ENCODE data around the gene OTUB1. TPM values are rescaled to one million over a fixed set of nuclear protein-coding genes. Genes with fewer than 3 reads are reported as not detected.

Gene OTUB1
- total and polyA plus RNA-seq, 9 of the 15 experiments (the other 6 are each of a cell fraction or from before 2014, with no cell fraction given), result 29.5 to 134 (median 66.1) TPM

- TF ChIP-seq, protein P1, sequence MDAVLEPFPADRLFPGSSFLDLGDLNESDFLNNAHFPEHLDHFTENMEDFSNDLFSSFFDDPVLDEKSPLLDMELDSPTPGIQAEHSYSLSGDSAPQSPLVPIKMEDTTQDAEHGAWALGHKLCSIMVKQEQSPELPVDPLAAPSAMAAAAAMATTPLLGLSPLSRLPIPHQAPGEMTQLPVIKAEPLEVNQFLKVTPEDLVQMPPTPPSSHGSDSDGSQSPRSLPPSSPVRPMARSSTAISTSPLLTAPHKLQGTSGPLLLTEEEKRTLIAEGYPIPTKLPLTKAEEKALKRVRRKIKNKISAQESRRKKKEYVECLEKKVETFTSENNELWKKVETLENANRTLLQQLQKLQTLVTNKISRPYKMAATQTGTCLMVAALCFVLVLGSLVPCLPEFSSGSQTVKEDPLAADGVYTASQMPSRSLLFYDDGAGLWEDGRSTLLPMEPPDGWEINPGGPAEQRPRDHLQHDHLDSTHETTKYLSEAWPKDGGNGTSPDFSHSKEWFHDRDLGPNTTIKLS (IDR thresholded peaks at IDR 0.05; ENCODE audit: borderline replicate concordance, low read depth), result 0 out of 2 replicates have a peak, but pooled peaks have one; percentile 9
- TF ChIP-seq TBL1XR1 (IDR thresholded peaks at IDR 0.05; ENCODE audit: low read length in 2 of 2), result peak; percentile 47 to 50; a peak in 3 of 4 replicates
- peak; percentile 57 for TF ChIP-seq POLR2A (conservative IDR thresholded peaks at IDR 0.05)
- 0 out of 2 replicates have a peak, but pooled peaks have one; percentile 29 for TF ChIP-seq SOX6 (IDR thresholded peaks at IDR 0.05)
- peak; percentile 93 for TF ChIP-seq SAP30 (IDR thresholded peaks at IDR 0.05; ENCODE audit: borderline replicate concordance, insufficient read depth, low read depth, low read length, poor library complexity, severe bottlenecking)
- no peak for TF ChIP-seq ZNF445 (CRISPR knock-in tag; IDR thresholded peaks at IDR 0.05; ENCODE audit: low read depth)
- TF ChIP-seq RFX5 (IDR thresholded peaks at IDR 0.05; ENCODE audit: low read depth, low read length), result no peak
- peak in 1 of 2 experiments; percentile 58; a peak in 1 of 4 replicates for TF ChIP-seq KDM4B (IDR thresholded peaks at IDR 0.05; ENCODE audit: borderline replicate concordance in 2 of 2, low read depth in 1 of 2)
- TF ChIP-seq HES1 (IDR thresholded peaks at IDR 0.05; ENCODE audit: low read depth), result no peak
- peak in 1 of 2 experiments; percentile 62; a peak in 1 of 3 replicates for TF ChIP-seq CBX3 (IDR thresholded peaks at IDR 0.05; ENCODE audit: borderline replicate concordance in 1 of 2, low read length in 2 of 2)
- peak; percentile 98 for TF ChIP-seq RFX1 (IDR thresholded peaks at IDR 0.05)
- peak; percentile 84 for TF ChIP-seq EGR1 (conservative IDR thresholded peaks at IDR 0.05)
- no peak for TF ChIP-seq PHTF2 (CRISPR knock-in tag; IDR thresholded peaks at IDR 0.05)
- peak; percentile 88 to 89 for TF ChIP-seq NRF1 (conservative IDR thresholded peaks at IDR 0.05 in 1 of 2, IDR thresholded peaks at IDR 0.05 in 1 of 2)
- peak; percentile 76; the same call in 1 of the 2 replicates for TF ChIP-seq TOE1 (IDR thresholded peaks at IDR 0.05; ENCODE audit: borderline replicate concordance)
- no peak for TF ChIP-seq TOE1 (CRISPR knock-in tag; IDR thresholded peaks at IDR 0.05; ENCODE audit: borderline replicate concordance, low read depth)
- TF ChIP-seq DNMT1 (IDR thresholded peaks at IDR 0.05), result no peak
- TF ChIP-seq MXI1 (IDR thresholded peaks at IDR 0.05; ENCODE audit: low read depth, low read length), result peak; percentile 88
- peak; percentile 63 for TF ChIP-seq RBFOX2 (IDR thresholded peaks at IDR 0.05; ENCODE audit: low read depth, low read length)
- TF ChIP-seq KDM5B (IDR thresholded peaks at IDR 0.05; ENCODE audit: insufficient replicate concordance, low read depth, low read length), result peak; percentile 37
- 0 out of 2 replicates have a peak, but pooled peaks have one; percentile 27 for TF ChIP-seq GABPA (tag; conservative IDR thresholded peaks at IDR 0.05; ENCODE audit: low read depth)
- peak; percentile 11; the same call in 1 of the 2 replicates for TF ChIP-seq SUPT5H (IDR thresholded peaks at IDR 0.05)
- peak; percentile 75 for TF ChIP-seq CBFA2T2 (conservative IDR thresholded peaks at IDR 0.05)
These were observed 47.5 kb upstream of the OTUB1 start, which contains the start of gene NAA40 (continued) for GRCh38 chr11:63938479-63939396.

All from K562 (cell line).